NT2/D1 (cell line): Measurements from ENCODE around the gene FAM89B.

Source experiments
- SUZ12 ChIP-seq: IDR thresholded peaks from 2 replicates; pipeline ENCODE4 v1.6.1; 2011; ENCODE audit not compliant: insufficient read length, insufficient read depth; ENCODE audit errors: extremely low read depth
- YY1 ChIP-seq: IDR thresholded peaks from 2 replicates; pipeline ENCODE4 v1.6.1; 2011; ENCODE audit not compliant: insufficient read length, insufficient read depth
- ZNF274 ChIP-seq: IDR thresholded peaks from 2 replicates; pipeline ENCODE4 v1.6.1; 2011; ENCODE audit warnings: mild to moderate bottlenecking, low read depth, low read length

GRCh38 chr11:65595131-65595530 is 22.8 kb downstream of the FAM89B start:
- no peak for TF ChIP-seq ZNF274
- TF ChIP-seq YY1, result no peak
- no peak for TF ChIP-seq SUZ12
